Measurements from ENCODE around the gene CHRDL1.

CHRDL1 gene

GRCh38 chrX:110678591-110678990 is 117.0 kb downstream of the CHRDL1 start:
- Histone ChIP-seq H3K27ac (no peak overlapping the region), H3K27me3 (no peaks in the 10 kb centered on the region), H3K4me1 (ENCODE audit: control insufficient read depth in 1 of 2, insufficient read depth in 1 of 2, low read depth in 1 of 2, low read length in 1 of 2) (no peaks in the 10 kb centered on the region), H3K4me3 (ENCODE audit: low read depth in 1 of 2, low read length in 1 of 2) (no peak overlapping the region), H3K9me3 (no peaks in the 10 kb centered on the region), H3K36me3 (no peaks in the 10 kb centered on the region)
- TF ChIP-seq, protein P1, sequence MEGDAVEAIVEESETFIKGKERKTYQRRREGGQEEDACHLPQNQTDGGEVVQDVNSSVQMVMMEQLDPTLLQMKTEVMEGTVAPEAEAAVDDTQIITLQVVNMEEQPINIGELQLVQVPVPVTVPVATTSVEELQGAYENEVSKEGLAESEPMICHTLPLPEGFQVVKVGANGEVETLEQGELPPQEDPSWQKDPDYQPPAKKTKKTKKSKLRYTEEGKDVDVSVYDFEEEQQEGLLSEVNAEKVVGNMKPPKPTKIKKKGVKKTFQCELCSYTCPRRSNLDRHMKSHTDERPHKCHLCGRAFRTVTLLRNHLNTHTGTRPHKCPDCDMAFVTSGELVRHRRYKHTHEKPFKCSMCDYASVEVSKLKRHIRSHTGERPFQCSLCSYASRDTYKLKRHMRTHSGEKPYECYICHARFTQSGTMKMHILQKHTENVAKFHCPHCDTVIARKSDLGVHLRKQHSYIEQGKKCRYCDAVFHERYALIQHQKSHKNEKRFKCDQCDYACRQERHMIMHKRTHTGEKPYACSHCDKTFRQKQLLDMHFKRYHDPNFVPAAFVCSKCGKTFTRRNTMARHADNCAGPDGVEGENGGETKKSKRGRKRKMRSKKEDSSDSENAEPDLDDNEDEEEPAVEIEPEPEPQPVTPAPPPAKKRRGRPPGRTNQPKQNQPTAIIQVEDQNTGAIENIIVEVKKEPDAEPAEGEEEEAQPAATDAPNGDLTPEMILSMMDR (IDR thresholded peaks at IDR 0.05), result no peak

GRCh38 chrX:110675886-110676285 is 119.7 kb downstream of the CHRDL1 start:
- Histone ChIP-seq H3K4me3 (ENCODE audit: low read depth in 1 of 2, low read length in 1 of 2) (no peak overlapping the region), H3K27ac (no peak overlapping the region), H3K27me3 (no peaks in the 10 kb centered on the region), H3K9me3 (no peaks in the 10 kb centered on the region), H3K36me3 (no peaks in the 10 kb centered on the region), H3K4me1 (ENCODE audit: control insufficient read depth in 1 of 2, insufficient read depth in 1 of 2, low read depth in 1 of 2, low read length in 1 of 2) (no peaks in the 10 kb centered on the region)
- TF ChIP-seq, protein P1 (IDR thresholded peaks at IDR 0.05), result no peak

- Histone ChIP-seq H3K4me1 (ENCODE audit: control insufficient read depth in 1 of 2, insufficient read depth in 1 of 2, low read depth in 1 of 2, low read length in 1 of 2) (no peaks in the 10 kb centered on the region), H3K27me3 (no peaks in the 10 kb centered on the region)
Observed at GRCh38 chrX:110671068-110671803, 124.4 kb downstream of the CHRDL1 start.

DNA sequence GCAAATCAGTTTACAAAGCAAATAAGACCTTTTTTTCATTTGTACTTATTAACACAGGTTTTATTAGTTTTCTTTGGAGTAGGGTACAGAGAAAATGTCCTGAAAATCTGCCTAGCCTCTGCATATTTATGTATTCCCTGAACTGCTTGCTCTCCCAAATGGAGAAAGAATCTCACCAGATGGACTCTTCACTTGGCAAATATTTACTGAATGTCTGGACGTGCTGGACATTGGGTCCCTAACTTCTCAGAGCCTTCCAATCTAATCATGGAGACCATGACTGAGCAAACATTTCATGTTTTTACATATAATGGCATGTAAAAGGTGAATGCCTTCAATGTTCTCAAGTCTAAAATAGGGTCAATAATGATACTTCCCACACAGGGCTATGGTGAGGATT is 126.0 kb downstream of the CHRDL1 start:
- H3K36me3 ChIP-seq, result no peaks in the 10 kb centered on the region
- no peaks in the 10 kb centered on the region for H3K9me3 ChIP-seq
- H3K4me1 ChIP-seq (ENCODE audit: control insufficient read depth in 1 of 2, insufficient read depth in 1 of 2, low read depth in 1 of 2, low read length in 1 of 2), result no peaks in the 10 kb centered on the region
- H3K27me3 ChIP-seq, result no peaks in the 10 kb centered on the region
- no peak overlapping the region for H3K27ac ChIP-seq
- no peak overlapping the region for H3K4me3 ChIP-seq (ENCODE audit: low read depth in 1 of 2, low read length in 1 of 2)
- TF ChIP-seq, protein P1 (IDR thresholded peaks at IDR 0.05), result no peak

More at GRCh38 chrX:110671068-110671803, 124.4 kb downstream of the CHRDL1 start:
- H3K9me3 ChIP-seq, result no peaks in the 10 kb centered on the region
- TF ChIP-seq, protein P1 (IDR thresholded peaks at IDR 0.05), result no peak
- H3K27ac ChIP-seq, result no peak overlapping the region
- H3K36me3 ChIP-seq, result no peaks in the 10 kb centered on the region
- no peak overlapping the region for H3K4me3 ChIP-seq (ENCODE audit: low read depth in 1 of 2, low read length in 1 of 2)

- Histone ChIP-seq H3K36me3 (no peaks in the 10 kb centered on the region), H3K4me3 (ENCODE audit: low read depth in 1 of 2, low read length in 1 of 2) (no peak overlapping the region), H3K27ac (no peak overlapping the region), H3K27me3 (no peaks in the 10 kb centered on the region), H3K9me3 (no peaks in the 10 kb centered on the region), H3K4me1 (ENCODE audit: control insufficient read depth in 1 of 2, insufficient read depth in 1 of 2, low read depth in 1 of 2, low read length in 1 of 2) (no peaks in the 10 kb centered on the region)
- TF ChIP-seq, protein P1 (IDR thresholded peaks at IDR 0.05), result no peak
Observed at GRCh38 chrX:110667706-110668105, 127.9 kb downstream of the CHRDL1 start.

Measured in neutrophil (primary cell).